Measurements from ENCODE around the gene ATXN8OS.

- TF ChIP-seq POLR2AphosphoS5 (IDR thresholded peaks at IDR 0.05) (no peak), CTCF (IDR thresholded peaks at IDR 0.05; ENCODE audit: poor library complexity, severe bottlenecking) (no peak), EP300 (conservative IDR thresholded peaks at IDR 0.05; ENCODE audit: poor library complexity, severe bottlenecking) (no peak), SMC3 (conservative IDR thresholded peaks at IDR 0.05; ENCODE audit: poor library complexity) (no peak)
These were observed 54.5 kb downstream of the ATXN8OS start for GRCh38 chr13:70162141-70162540.

Measured in neural cell (in vitro differentiated cells).